ENCODE results near the gene KCNJ1. TPM values are rescaled to one million over a fixed set of nuclear protein-coding genes. Genes with fewer than 3 reads are reported as not detected.

Gene KCNJ1
- total and polyA plus RNA-seq, 2 donors (not counting 1 experiment from before 2014, with no cell fraction given): not detected

- Histone ChIP-seq H3K4me2 (ENCODE audit: extremely low read depth, insufficient read depth, low read length) (no peak overlapping the region), H3K9me3 (ENCODE audit: control insufficient read depth, insufficient read depth, low read depth, low read length) (no peaks in the 10 kb centered on the region), H3K27ac (ENCODE audit: insufficient read depth, low read length) (no peak overlapping the region), H2AFZ (ENCODE audit: low read length) (no peak overlapping the region), H3K79me2 (ENCODE audit: control insufficient read depth, insufficient read depth, low read length) (no peaks in the 10 kb centered on the region), H4K20me1 (ENCODE audit: control insufficient read depth, extremely low read depth, insufficient read depth, low read length) (no peaks in the 10 kb centered on the region), H3K27me3 (ENCODE audit: control insufficient read depth, insufficient read depth, low read length) (no peaks in the 10 kb centered on the region), H3K4me3 (replicated peaks in 1 of 4; ENCODE audit: control extremely low read depth in 1 of 4, insufficient read depth in 1 of 4, low read depth in 3 of 4, low read length in 4 of 4) (no peak overlapping the region), H3K4me1 (ENCODE audit: control insufficient read depth, extremely low read depth, insufficient read depth, low read length) (no peaks in the 10 kb centered on the region), H3K36me3 (ENCODE audit: control insufficient read depth, insufficient read depth, low read length) (no peaks in the 10 kb centered on the region), H3K9ac (ENCODE audit: insufficient read depth, low read length) (no peak overlapping the region)
- TF ChIP-seq EZH2 (IDR thresholded peaks at IDR 0.05; ENCODE audit: low read length, missing control alignments) (no peak), CTCF (conservative IDR thresholded peaks at IDR 0.05 in 1 of 2, IDR thresholded peaks at IDR 0.05 in 1 of 2; ENCODE audit: low read depth in 1 of 2, low read length in 2 of 2) (no peak)
- no peak for DNase-seq (ENCODE audit: low read depth in 2 of 2)
Observed at GRCh38 chr11:128823753-128824152, 43.3 kb downstream of the KCNJ1 start.

DNA sequence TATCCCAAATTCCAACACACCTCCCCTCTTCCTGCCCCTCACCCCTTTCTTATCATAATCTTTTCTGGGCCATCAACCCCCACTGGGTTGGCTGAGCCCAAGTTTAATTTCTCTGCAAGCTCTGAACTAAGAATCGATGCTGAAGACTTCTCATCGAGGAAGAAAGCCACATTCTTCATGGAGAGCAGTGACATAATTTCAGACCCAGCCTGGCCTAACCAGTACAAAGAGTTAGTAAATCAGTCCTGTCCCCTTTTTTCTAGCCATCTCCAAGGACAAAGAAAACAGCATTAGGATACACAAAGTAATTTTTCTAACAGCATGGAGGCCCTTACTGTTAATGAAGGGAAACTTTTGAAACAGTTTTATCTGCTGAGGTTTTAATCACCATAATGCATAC, 45.0 kb downstream of the KCNJ1 start:
- Histone ChIP-seq H3K9me3 (ENCODE audit: control insufficient read depth, insufficient read depth, low read depth, low read length) (no peaks in the 10 kb centered on the region), H2AFZ (ENCODE audit: low read length) (no peak overlapping the region), H3K4me1 (ENCODE audit: control insufficient read depth, extremely low read depth, insufficient read depth, low read length) (no peaks in the 10 kb centered on the region), H3K27ac (ENCODE audit: insufficient read depth, low read length) (no peak overlapping the region), H3K4me3 (replicated peaks in 1 of 4; ENCODE audit: control extremely low read depth in 1 of 4, insufficient read depth in 1 of 4, low read depth in 3 of 4, low read length in 4 of 4) (no peak overlapping the region), H3K9ac (ENCODE audit: insufficient read depth, low read length) (no peak overlapping the region), H3K4me2 (ENCODE audit: extremely low read depth, insufficient read depth, low read length) (no peak overlapping the region), H3K79me2 (ENCODE audit: control insufficient read depth, insufficient read depth, low read length) (no peaks in the 10 kb centered on the region), H3K27me3 (ENCODE audit: control insufficient read depth, insufficient read depth, low read length) (no peaks in the 10 kb centered on the region), H3K36me3 (ENCODE audit: control insufficient read depth, insufficient read depth, low read length) (no peaks in the 10 kb centered on the region), H4K20me1 (ENCODE audit: control insufficient read depth, extremely low read depth, insufficient read depth, low read length) (no peaks in the 10 kb centered on the region)
- no peak for DNase-seq (ENCODE audit: low read depth in 2 of 2)
- no peak for TF ChIP-seq EZH2 (IDR thresholded peaks at IDR 0.05; ENCODE audit: low read length, missing control alignments)
- TF ChIP-seq CTCF (conservative IDR thresholded peaks at IDR 0.05 in 1 of 2, IDR thresholded peaks at IDR 0.05 in 1 of 2; ENCODE audit: low read depth in 1 of 2, low read length in 2 of 2): no peak

- Histone ChIP-seq H3K27ac (ENCODE audit: insufficient read depth, low read length) (no peak overlapping the region), H3K27me3 (ENCODE audit: control insufficient read depth, insufficient read depth, low read length) (no peaks in the 10 kb centered on the region), H4K20me1 (ENCODE audit: control insufficient read depth, extremely low read depth, insufficient read depth, low read length) (no peaks in the 10 kb centered on the region), H3K9ac (ENCODE audit: insufficient read depth, low read length) (no peak overlapping the region), H3K4me2 (ENCODE audit: extremely low read depth, insufficient read depth, low read length) (no peak overlapping the region), H3K4me3 (replicated peaks in 1 of 4; ENCODE audit: control extremely low read depth in 1 of 4, insufficient read depth in 1 of 4, low read depth in 3 of 4, low read length in 4 of 4) (no peak overlapping the region), H3K36me3 (ENCODE audit: control insufficient read depth, insufficient read depth, low read length) (no peaks in the 10 kb centered on the region), H3K9me3 (ENCODE audit: control insufficient read depth, insufficient read depth, low read depth, low read length) (no peaks in the 10 kb centered on the region), H3K4me1 (ENCODE audit: control insufficient read depth, extremely low read depth, insufficient read depth, low read length) (no peaks in the 10 kb centered on the region), H2AFZ (ENCODE audit: low read length) (no peak overlapping the region), H3K79me2 (ENCODE audit: control insufficient read depth, insufficient read depth, low read length) (no peaks in the 10 kb centered on the region)
- TF ChIP-seq CTCF (conservative IDR thresholded peaks at IDR 0.05 in 1 of 2, IDR thresholded peaks at IDR 0.05 in 1 of 2; ENCODE audit: low read depth in 1 of 2, low read length in 2 of 2) (no peak), EZH2 (IDR thresholded peaks at IDR 0.05; ENCODE audit: low read length, missing control alignments) (no peak)
- no peak for DNase-seq (ENCODE audit: low read depth in 2 of 2)
Observed at GRCh38 chr11:128821556-128821955, 45.5 kb downstream of the KCNJ1 start.
